HFF-Myc (cell line): ENCODE data around the gene GUCY2D.
"Not testable (repeated sequence)": the region's sequence is repeated elsewhere in the genome, so short reads cannot be mapped to it uniquely, and the experiment has no call there.

ENCODE experiments used
- DNase-seq: peaks from one replicate; pipeline ENCODE4 v3.0.0-alpha.2; 2011; ENCODE audit warnings: low read depth; ENCODE audit errors: extremely low read depth
- H3K4me3 ChIP-seq: replicated peaks from 2 replicates; pipeline ENCODE4 v1.5.1; 2011; ENCODE audit warnings: low read depth, mild to moderate bottlenecking, control low read depth, low read length
- CTCF ChIP-seq: IDR thresholded peaks from 2 replicates; pipeline ENCODE4 v1.5.1; 2012; ENCODE audit warnings: mild to moderate bottlenecking, low read depth, low read length, control low read depth; ENCODE audit errors: missing control alignments

GUCY2D gene

GRCh38 chr17:8001976-8002720 is at the start of gene GUCY2D:
TSS of gene GUCY2D (plus strand) at chr17:8002615. CDS start at chr17:8003048, 433 bp downstream.
- no peak for DNase-seq
- no peak for TF ChIP-seq CTCF
- H3K4me3 ChIP-seq: no peak within 1 kb of the TSS

GRCh38 chr17:7953266-7953665 is 49.1 kb upstream of the GUCY2D start:
- not testable (repeated sequence) for DNase-seq, H3K4me3 ChIP-seq

GRCh38 chr17:7955414-7956227 is 46.8 kb upstream of the GUCY2D start:
- no peak for TF ChIP-seq CTCF
- H3K4me3 ChIP-seq: no peak overlapping the region
- no peak for DNase-seq

- no peak for DNase-seq
- H3K4me3 ChIP-seq: no peak overlapping the region
Observed at GRCh38 chr17:7956228-7956965, 46.0 kb upstream of the GUCY2D start.

GRCh38 chr17:7959503-7960253 is 42.7 kb upstream of the GUCY2D start:
- DNase-seq: no peak
- no peak for TF ChIP-seq CTCF
- H3K4me3 ChIP-seq: no peak overlapping the region

More at GRCh38 chr17:7956228-7956965, 46.0 kb upstream of the GUCY2D start:
- TF ChIP-seq CTCF: no peak

- no peak overlapping the region for H3K4me3 ChIP-seq
- no peak for TF ChIP-seq CTCF
- no peak for DNase-seq
Observed at GRCh38 chr17:7961421-7961820, 41.0 kb upstream of the GUCY2D start.
